ENCODE measurements around the gene EPN1. TPM values are rescaled to one million over a fixed set of nuclear protein-coding genes. Genes with fewer than 3 reads are reported as not detected.

EPN1 gene
- total and polyA plus RNA-seq, 8 donors = 17.8 to 363 (median 183) TPM

- intact Hi-C loops (cut with DNase I; ENCODE audit: low total_unique reads) = no loop called here
These were observed 15.2 kb downstream of the EPN1 start for GRCh38 chr19:55690109-55690768.

GRCh38 chr19:55690769-55691545 lies 15.9 kb downstream of the EPN1 start:
- intact Hi-C loops (cut with DNase I; ENCODE audit: low total_unique reads) = no loop called here
- Histone ChIP-seq H3K9me3 (no peaks in the 10 kb centered on the region), H3K36me3 (peaks cover 83 to 100% (median 100%) of the 10 kb centered on the region in 4 donors), H3K4me1 (peaks cover 22 to 37% (median 33%) of the 10 kb centered on the region in 4 donors), H3K27me3 (no peaks in the 10 kb centered on the region), H3K4me3 (no peak overlapping the region), H3K27ac (no peak overlapping the region)
- no peak for DNase-seq
- no peak for TF ChIP-seq CTCF (IDR thresholded peaks at IDR 0.05)
- TF ChIP-seq POLR2AphosphoS5 (IDR thresholded peaks at IDR 0.05) = no peak
- no peak for TF ChIP-seq POLR2A (IDR thresholded peaks at IDR 0.05)
- no peak for TF ChIP-seq EP300 (IDR thresholded peaks at IDR 0.05)
- WGBS, 5 donors = 91 to 94% (median 93%) methylated on average over 26 to 31 of the region's 31 CpGs

More at GRCh38 chr19:55690109-55690768, 15.2 kb downstream of the EPN1 start:
- no peak for DNase-seq
- no peak for TF ChIP-seq EP300 (IDR thresholded peaks at IDR 0.05)
- TF ChIP-seq POLR2AphosphoS5 (IDR thresholded peaks at IDR 0.05) = no peak
- no peak for TF ChIP-seq POLR2A (IDR thresholded peaks at IDR 0.05)
- TF ChIP-seq CTCF (IDR thresholded peaks at IDR 0.05) = no peak
- no peaks in the 10 kb centered on the region for H3K27me3 ChIP-seq
- no peaks in the 10 kb centered on the region for H3K9me3 ChIP-seq
- H3K36me3 ChIP-seq = peaks cover 83 to 100% (median 100%) of the 10 kb centered on the region in 4 donors
- WGBS, 5 donors = 89 to 94% (median 92%) methylated on average over 9 to 25 of the region's 25 CpGs
- no peak overlapping the region for H3K27ac ChIP-seq
- no peak overlapping the region for H3K4me3 ChIP-seq
- peaks cover 29 to 44% (median 41%) of the 10 kb centered on the region in 4 donors for H3K4me1 ChIP-seq

- H3K9me3 ChIP-seq = no peaks in the 10 kb centered on the region
- H3K36me3 ChIP-seq = peaks cover 83 to 100% (median 100%) of the 10 kb centered on the region in 4 donors
These were observed 16.8 kb downstream of the EPN1 start for GRCh38 chr19:55691561-55692481.

More at GRCh38 chr19:55691561-55692481, 16.8 kb downstream of the EPN1 start:
- no peak overlapping the region for H3K4me3 ChIP-seq
- no peak for DNase-seq
- no peak overlapping the region for H3K27ac ChIP-seq
- H3K4me1 ChIP-seq = peaks cover 14 to 28% (median 25%) of the 10 kb centered on the region in 4 donors
- no peaks in the 10 kb centered on the region for H3K27me3 ChIP-seq
- TF ChIP-seq CTCF (IDR thresholded peaks at IDR 0.05) (no peak), POLR2AphosphoS5 (IDR thresholded peaks at IDR 0.05) (no peak), EP300 (IDR thresholded peaks at IDR 0.05) (no peak), POLR2A (IDR thresholded peaks at IDR 0.05) (no peak)
- WGBS, 5 donors = 86 to 95% (median 92%) methylated on average over 22 to 31 of the region's 31 CpGs
- intact Hi-C loops (cut with DNase I; ENCODE audit: low total_unique reads) = no loop called here

Data from stomach (tissue), 9 donors.